ENCODE results near the gene TOR1AIP1.
"Not testable (repeated sequence)": the region's sequence is repeated elsewhere in the genome, so short reads cannot be mapped to it uniquely, and the experiment has no call there.

Gene TOR1AIP1

GRCh38 chr1:179937668-179938254, 55.7 kb downstream of the TOR1AIP1 start:
- no peak for DNase-seq (ENCODE audit: low spot score)

GRCh38 chr1:179938752-179939151, 56.7 kb downstream of the TOR1AIP1 start:
- no peak for DNase-seq (ENCODE audit: low spot score)

- no peak for DNase-seq (ENCODE audit: low spot score)
Measured at GRCh38 chr1:179939941-179940340, 57.9 kb downstream of the TOR1AIP1 start.

GRCh38 chr1:179941454-179941853, 59.4 kb downstream of the TOR1AIP1 start:
- no peak for DNase-seq (ENCODE audit: low spot score)

GRCh38 chr1:179950651-179951050, 68.6 kb downstream of the TOR1AIP1 start:
- DNase-seq (ENCODE audit: low spot score): peak; percentile 8

- DNase-seq (ENCODE audit: low spot score): no peak
Measured at GRCh38 chr1:179951383-179952144, 69.5 kb downstream of the TOR1AIP1 start.

- no peak for DNase-seq (ENCODE audit: low spot score)
Measured at GRCh38 chr1:179952186-179952585, 70.1 kb downstream of the TOR1AIP1 start.

- DNase-seq (ENCODE audit: low spot score): peak; percentile 60
Measured at GRCh38 chr1:179953974-179954492, 71.9 kb downstream of the TOR1AIP1 start.

- peak; percentile 99 for DNase-seq (ENCODE audit: low spot score)
Measured at GRCh38 chr1:179954493-179955286, 72.6 kb downstream of the TOR1AIP1 start, which contains the start of gene CEP350. Gene CEP350 (plus strand): TSS chr1:179954810. CDS start chr1:179986182, 31,372 bp downstream.

GRCh38 chr1:179955287-179955680, 73.2 kb downstream of the TOR1AIP1 start:
- DNase-seq (ENCODE audit: low spot score): peak; percentile 43

GRCh38 chr1:179955731-179956130, 73.6 kb downstream of the TOR1AIP1 start:
- DNase-seq (ENCODE audit: low spot score): peak; percentile 2

GRCh38 chr1:179958359-179958758, 76.3 kb downstream of the TOR1AIP1 start:
- DNase-seq (ENCODE audit: low spot score): no peak

- not testable (repeated sequence) for DNase-seq (ENCODE audit: low spot score)
Measured at GRCh38 chr1:179962168-179962567, 80.1 kb downstream of the TOR1AIP1 start.

- no peak for DNase-seq (ENCODE audit: low spot score)
Measured at GRCh38 chr1:179966551-179966950, 84.5 kb downstream of the TOR1AIP1 start.

- no peak for DNase-seq (ENCODE audit: low spot score)
Measured at GRCh38 chr1:179968284-179968993, 86.4 kb downstream of the TOR1AIP1 start.

GRCh38 chr1:179968994-179969919, 87.2 kb downstream of the TOR1AIP1 start:
- no peak for DNase-seq (ENCODE audit: low spot score)
